IPS-NIHi7 (cell line): Measurements from ENCODE around the gene UBE2H.
"Not testable (repeated sequence)": the region's sequence is repeated elsewhere in the genome, so short reads cannot be mapped to it uniquely, and the experiment has no call there.

Source experiments
- DNase-seq: peaks from one replicate; pipeline ENCODE4 v3.0.0; 2012; ENCODE audit warnings: mixed read lengths; ENCODE audit errors: extremely low spot score

UBE2H gene

GRCh38 chr7:129908181-129908580 lies 44.6 kb downstream of the UBE2H start:
- no peak for DNase-seq

DNA sequence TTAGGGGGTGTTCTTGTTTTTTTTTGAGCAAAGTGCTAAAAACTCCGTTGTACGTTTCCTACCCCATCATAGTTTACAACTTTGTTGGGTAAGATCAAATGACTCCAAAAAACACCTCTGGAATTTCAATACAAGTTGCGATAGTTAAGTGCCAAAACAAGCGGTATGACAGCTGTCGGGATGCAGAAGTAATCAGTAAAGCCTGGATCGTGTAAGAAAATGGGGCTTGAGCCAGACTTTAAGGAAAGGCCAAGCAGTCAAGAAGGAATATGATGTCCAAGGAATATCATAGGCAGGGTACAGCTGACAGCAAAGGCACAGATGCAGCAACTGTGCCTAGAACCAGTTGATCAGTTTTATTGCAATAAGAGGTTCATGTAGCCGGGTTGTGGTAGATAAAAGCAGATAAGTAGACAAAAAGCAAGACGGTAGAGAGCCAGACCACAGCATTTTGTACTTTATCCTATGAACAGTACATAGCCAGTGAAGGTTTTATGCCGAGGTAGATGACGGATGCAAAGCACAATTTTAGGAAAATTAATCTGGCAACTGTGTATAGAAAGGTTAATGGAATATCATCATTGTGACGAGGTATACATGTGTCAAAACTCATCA lies 45.5 kb downstream of the UBE2H start:
- no peak for DNase-seq

DNA sequence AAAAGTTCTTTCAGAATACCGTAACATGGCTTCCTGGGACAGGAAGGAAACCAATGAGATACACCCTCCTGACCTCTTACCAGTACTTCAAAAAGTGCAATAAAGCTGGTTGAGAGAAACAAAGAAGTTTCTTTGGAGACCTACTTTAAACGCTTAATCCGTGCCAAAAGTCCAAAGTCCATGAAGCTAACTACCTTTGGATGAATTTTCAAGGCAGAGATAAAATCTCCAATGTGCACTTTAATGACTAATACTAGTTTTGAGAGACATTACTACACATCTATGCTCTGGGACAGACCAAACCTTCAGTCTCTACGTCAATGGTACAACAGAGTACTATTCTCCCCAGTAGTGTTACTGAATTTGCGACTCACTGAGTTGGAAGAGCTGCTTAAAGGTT lies 46.1 kb downstream of the UBE2H start:
- DNase-seq = no peak

DNA sequence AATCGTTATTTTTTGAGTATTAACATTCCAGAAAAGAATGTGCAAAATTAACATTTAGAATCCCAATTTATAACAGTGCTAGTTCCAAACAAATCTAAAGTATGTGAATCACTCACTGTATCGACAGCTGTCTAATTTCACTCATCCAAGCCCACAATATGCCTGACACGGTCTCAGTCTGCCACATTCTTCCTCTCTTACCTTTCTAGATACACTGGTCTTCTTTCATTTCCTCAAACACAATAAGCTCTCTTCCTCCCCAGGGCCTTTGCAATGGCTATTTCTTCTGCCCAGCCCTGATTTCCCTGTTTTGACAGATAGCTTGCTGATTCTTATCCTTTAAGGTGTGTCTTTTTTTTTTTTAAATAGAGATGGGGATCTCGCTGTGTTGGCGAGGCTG lies 48.8 kb downstream of the UBE2H start:
- DNase-seq = no peak

DNA sequence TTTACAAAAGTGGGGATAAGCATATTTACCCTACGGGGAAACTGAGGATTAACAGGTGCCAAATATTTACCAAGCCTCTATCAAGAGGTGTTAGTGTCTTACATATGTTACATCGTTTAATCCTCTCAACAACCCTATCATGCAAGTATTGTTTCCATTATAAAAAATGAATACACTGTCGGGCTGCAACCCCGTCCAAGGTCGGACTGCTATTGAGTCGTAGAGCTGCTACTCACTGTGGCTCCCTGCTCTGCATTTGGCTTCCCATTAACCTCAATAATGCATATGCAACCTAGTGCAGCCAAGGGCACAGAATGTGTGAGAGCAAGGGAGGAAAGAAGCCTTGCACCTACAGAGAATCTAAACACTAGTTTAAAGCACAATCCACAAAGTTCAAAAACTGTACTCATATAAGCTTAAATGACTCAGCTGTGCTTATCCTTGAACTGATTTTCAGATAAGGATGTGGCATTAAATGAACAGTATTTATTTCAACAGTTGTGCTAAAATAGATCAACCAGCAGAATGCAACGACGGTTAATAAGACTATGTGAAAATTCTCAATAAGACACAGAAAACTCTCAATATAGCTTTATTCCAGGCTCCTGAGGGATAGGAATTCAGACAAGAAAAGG lies 49.9 kb downstream of the UBE2H start:
- DNase-seq = no peak

GRCh38 chr7:129898502-129899160 lies 54.1 kb downstream of the UBE2H start:
- no peak for DNase-seq

DNA sequence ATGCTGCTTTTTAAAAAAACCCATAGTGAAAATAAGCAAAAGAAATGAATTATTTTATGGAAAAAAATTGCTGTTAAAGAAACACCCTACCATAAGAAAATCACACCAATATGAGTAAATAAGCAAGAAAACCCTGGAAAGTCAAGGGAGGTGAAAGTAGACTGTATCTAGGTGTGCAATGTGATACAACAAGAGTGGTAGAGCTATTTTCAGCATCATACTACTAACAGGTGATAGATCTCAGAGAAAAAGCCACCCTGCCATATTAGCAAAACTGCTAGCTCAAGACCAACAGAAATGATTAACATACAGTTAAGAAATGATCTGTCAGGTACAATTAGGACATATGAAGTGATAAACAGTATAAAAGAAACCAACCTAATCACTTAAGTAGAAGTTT lies 54.8 kb downstream of the UBE2H start:
- DNase-seq = no peak

GRCh38 chr7:129896568-129897382 lies 56.0 kb downstream of the UBE2H start:
- DNase-seq = no peak

- DNase-seq = not testable (repeated sequence)
Measured at GRCh38 chr7:129894184-129894583, 58.6 kb downstream of the UBE2H start.

DNA sequence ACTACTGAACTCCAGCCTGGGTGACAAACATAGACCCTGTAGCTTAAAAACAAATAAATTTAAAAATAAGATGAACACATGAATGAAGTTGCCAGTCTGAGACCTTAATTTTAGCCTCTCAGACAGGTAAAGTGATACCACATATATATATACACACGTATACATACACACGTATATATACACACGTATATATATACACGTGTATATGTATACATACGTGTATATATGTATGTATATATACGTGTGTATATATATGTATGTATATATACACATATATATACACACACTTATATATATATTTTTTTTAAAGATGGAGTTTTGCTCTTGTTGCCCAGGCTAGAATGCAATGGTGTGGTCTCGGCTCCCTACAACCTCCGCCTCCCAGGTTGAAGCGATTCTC lies 62.7 kb downstream of the UBE2H start:
- no peak for DNase-seq

GRCh38 chr7:129889133-129889844 lies 63.5 kb downstream of the UBE2H start:
- DNase-seq = no peak

- DNase-seq = no peak
Measured at GRCh38 chr7:129887865-129888264, 64.9 kb downstream of the UBE2H start.

GRCh38 chr7:129886818-129887186 lies 66.0 kb downstream of the UBE2H start:
- no peak for DNase-seq

DNA sequence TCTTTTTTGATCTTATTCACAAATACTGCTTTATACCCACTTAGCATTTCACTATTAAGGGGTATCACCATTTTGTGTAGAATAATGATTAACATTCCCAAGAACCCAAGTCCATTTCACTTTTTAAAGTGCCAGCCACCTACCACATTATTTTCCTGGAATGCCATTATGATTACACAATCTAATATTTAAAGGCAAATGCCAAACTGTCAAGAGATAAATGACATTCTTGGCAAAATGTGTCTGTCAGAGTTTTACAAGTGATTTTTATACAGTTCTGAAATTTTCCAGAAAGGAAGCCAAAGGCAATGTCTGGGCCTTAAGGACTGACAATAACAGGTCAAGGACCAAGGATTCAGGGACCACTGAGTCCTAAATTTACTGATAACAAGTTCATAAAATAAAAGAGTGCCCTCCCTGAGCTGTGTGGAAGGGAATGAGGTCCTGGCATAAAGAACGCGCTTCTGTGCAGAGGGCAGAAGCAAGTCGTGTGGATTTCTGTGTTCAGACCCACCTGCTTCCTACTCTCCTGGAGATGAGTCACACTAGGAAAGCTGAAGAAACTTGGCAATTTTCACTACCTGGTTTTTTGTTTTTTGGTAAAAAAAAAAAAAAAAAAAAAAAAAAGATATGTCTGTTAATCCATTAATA lies 66.5 kb downstream of the UBE2H start:
- no peak for DNase-seq

DNA sequence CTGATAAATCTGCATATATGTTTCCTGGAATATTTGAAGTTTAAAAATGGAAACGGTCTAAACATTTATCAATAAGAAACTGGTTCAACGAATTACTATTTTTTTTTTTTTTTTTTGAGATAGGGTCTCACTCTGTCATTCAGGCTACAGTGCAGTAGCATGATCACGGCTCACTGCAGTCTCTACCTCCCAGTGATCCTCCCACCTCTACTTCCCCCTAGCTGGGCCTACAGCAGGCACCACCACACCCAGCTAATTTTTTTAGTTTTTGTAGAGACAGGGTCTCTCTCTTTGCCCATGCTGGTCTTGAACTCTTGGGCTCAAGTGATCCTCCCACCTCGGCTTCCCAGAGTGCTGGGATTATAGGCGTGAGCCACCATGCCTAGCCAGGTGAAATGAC lies 68.3 kb downstream of the UBE2H start:
- DNase-seq = no peak

DNA sequence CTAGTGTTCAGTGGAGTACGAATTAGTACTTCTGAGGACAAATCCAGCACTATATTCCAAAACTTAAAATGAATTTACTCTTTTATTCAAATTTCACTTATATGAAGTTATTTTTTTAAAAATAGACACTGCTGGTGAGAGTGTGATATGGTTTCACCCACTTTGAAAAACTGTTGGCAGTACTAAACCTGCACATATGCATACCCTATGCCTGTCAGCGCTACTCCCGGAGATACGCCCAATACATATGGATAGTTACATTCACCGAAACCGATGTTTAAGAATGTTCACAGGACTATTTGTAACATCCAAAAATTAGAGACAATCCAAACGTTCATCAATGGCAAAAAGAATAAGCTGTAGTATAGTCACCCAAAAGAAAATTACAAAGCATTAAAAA lies 69.6 kb downstream of the UBE2H start:
- no peak for DNase-seq

GRCh38 chr7:129882531-129882930 lies 70.2 kb downstream of the UBE2H start:
- DNase-seq = no peak

GRCh38 chr7:129877146-129877792 lies 75.5 kb downstream of the UBE2H start:
- DNase-seq = no peak

DNA sequence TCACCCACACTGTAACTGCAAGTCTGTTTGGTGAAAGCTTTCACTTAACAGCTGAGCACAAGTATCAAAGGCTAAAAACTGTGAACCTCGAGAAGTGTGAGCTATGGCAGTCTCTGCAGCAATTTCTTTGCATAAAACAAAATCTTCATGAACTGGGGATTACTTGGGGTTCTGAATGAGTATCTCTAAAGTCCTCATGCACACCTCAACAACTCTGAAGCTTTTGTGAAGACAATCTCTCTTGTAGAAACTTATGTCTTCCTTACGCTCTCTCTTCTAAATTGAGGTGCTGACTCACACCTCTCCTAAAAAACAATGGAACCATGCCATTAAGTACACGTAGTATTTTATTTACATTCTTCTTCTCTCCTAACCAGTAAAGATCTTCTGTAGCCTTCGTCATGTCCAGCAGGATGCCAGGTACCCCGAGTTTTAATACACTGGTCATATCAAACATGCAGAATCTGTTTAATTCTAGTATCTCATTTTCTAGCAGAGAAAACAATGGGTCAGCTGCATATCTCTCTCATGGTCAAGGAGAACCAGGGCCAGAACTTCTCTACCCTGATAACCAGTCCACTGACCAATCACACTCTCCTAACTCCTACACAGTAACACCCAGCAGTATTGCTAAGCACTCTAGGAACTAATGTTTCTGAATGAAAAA lies 76.9 kb downstream of the UBE2H start:
- DNase-seq = no peak

DNA sequence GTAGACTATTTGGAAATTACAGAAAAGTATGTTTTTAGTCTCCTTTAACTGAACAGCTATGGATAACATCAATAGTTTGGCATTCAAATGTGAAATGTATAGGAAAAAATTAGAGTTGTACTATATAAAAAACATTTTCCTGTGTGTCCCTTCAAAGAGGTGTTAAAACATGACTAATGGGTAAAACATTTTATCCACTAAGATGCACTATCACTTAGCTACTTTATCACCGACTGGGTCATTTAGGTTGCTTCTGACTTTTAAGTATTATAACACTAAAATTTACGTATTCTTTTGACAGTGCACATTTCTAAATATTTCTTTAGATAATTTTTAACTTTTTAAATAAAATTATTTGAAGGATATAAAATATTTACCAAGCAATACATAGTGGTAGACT lies 77.6 kb downstream of the UBE2H start:
- DNase-seq = no peak
